Cardiac fibroblast (primary cell): ENCODE results near the gene CAVIN2.

Experiments
- DNase-seq, 2 donors: peaks; one replicate each; pipeline versions ENCODE4 v3.0.0 to v3.0.0-alpha.2; 2010; ENCODE audit warnings: low read depth in 2 of 2
- H3K4me3 ChIP-seq, 2 donors: replicated peaks in 1 of 2; 1 replicate in 1 of 2; 2 replicates in 1 of 2; pipeline ENCODE4 v1.5.1; 2011; ENCODE audit warnings: low read depth in 2 of 2, low read length in 2 of 2, mild to moderate bottlenecking in 2 of 2, moderate library complexity in 1 of 2
- CTCF ChIP-seq: IDR thresholded peaks from one replicate; pipeline ENCODE4 v1.5.1; 2011; ENCODE audit warnings: low read depth, mild to moderate bottlenecking, low read length, inconsistent platforms

CAVIN2 gene

GRCh38 chr2:191851158-191851557 lies 4.3 kb upstream of the CAVIN2 start:
- no peak for DNase-seq
- no peak for TF ChIP-seq CTCF
- no peak overlapping the region for H3K4me3 ChIP-seq

- TF ChIP-seq CTCF = no peak
These were observed 2.2 kb upstream of the CAVIN2 start for GRCh38 chr2:191848771-191849767.

GRCh38 chr2:191847764-191848163 lies 876 bp upstream of the CAVIN2 start:
- TF ChIP-seq CTCF = no peak
- no peak overlapping the region for H3K4me3 ChIP-seq
- no peak for DNase-seq

More at GRCh38 chr2:191848771-191849767, 2.2 kb upstream of the CAVIN2 start:
- DNase-seq = no peak
- no peak overlapping the region for H3K4me3 ChIP-seq

GRCh38 chr2:191845876-191846514 lies 893 bp downstream of the CAVIN2 start:
- peak overlapping the region; percentile 41 to 56 for H3K4me3 ChIP-seq
- DNase-seq = no peak
- no peak for TF ChIP-seq CTCF

GRCh38 chr2:191845248-191845715 lies 1.6 kb downstream of the CAVIN2 start:
- H3K4me3 ChIP-seq = peak overlapping the region; percentile 41 to 56
- TF ChIP-seq CTCF = no peak
- peak; percentile 36 to 73 for DNase-seq

- TF ChIP-seq CTCF = no peak
- peak in 1 of 2 donors; percentile 17 for DNase-seq
- H3K4me3 ChIP-seq = peak overlapping the region; percentile 41 to 56
These were observed 2.2 kb downstream of the CAVIN2 start for GRCh38 chr2:191844706-191845105.
